ENCODE measurements around the gene MAPK1IP1L. TPM values are rescaled to one million over a fixed set of nuclear protein-coding genes. Genes with fewer than 3 reads are reported as not detected.

MAPK1IP1L gene
- total and polyA plus RNA-seq, 2 of the 13 experiments (the other 11 are each of a cell fraction or from before 2014, with no cell fraction given), result 27.8 to 68.4 TPM

GRCh38 chr14:55026793-55027561 lies 24.5 kb upstream of the MAPK1IP1L start, which contains the start of the genes SOCS4 and WDHD1 (continued):
- peak; percentile 7; the same call in 1 of the 2 replicates for TF ChIP-seq RAD21 (CRISPR knock-in tag; IDR thresholded peaks at IDR 0.05)
- TF ChIP-seq SNAI1 (CRISPR knock-in tag; IDR thresholded peaks at IDR 0.05; ENCODE audit: borderline replicate concordance), result no peak
- no peak for TF ChIP-seq BCLAF1 (IDR thresholded peaks at IDR 0.05)
- peak; percentile 90 for TF ChIP-seq FOXC1 (CRISPR knock-in tag; IDR thresholded peaks at IDR 0.05; ENCODE audit: borderline replicate concordance)
- no peak for TF ChIP-seq HOXA7 (CRISPR knock-in tag; IDR thresholded peaks at IDR 0.05)
- peak; percentile 47; the same call in 1 of the 2 replicates for TF ChIP-seq RFX1 (IDR thresholded peaks at IDR 0.05)
- no peak for TF ChIP-seq NR2F6 (IDR thresholded peaks at IDR 0.05)
- TF ChIP-seq NR2F6 (CRISPR knock-in tag; IDR thresholded peaks at IDR 0.05), result peak; percentile 84
- TF ChIP-seq, protein P1, sequence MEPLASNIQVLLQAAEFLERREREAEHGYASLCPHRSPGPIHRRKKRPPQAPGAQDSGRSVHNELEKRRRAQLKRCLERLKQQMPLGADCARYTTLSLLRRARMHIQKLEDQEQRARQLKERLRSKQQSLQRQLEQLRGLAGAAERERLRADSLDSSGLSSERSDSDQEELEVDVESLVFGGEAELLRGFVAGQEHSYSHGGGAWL (CRISPR knock-in tag; IDR thresholded peaks at IDR 0.05), result peak; percentile 67; the same call in 1 of the 2 replicates
- no peak for TF ChIP-seq ZNF10 (CRISPR knock-in tag; IDR thresholded peaks at IDR 0.05; ENCODE audit: borderline replicate concordance, low read depth)
- peak; percentile 92; the same call in 1 of the 2 replicates for TF ChIP-seq MEIS1 (CRISPR knock-in tag; IDR thresholded peaks at IDR 0.05; ENCODE audit: borderline replicate concordance)
- TF ChIP-seq, protein P2, sequence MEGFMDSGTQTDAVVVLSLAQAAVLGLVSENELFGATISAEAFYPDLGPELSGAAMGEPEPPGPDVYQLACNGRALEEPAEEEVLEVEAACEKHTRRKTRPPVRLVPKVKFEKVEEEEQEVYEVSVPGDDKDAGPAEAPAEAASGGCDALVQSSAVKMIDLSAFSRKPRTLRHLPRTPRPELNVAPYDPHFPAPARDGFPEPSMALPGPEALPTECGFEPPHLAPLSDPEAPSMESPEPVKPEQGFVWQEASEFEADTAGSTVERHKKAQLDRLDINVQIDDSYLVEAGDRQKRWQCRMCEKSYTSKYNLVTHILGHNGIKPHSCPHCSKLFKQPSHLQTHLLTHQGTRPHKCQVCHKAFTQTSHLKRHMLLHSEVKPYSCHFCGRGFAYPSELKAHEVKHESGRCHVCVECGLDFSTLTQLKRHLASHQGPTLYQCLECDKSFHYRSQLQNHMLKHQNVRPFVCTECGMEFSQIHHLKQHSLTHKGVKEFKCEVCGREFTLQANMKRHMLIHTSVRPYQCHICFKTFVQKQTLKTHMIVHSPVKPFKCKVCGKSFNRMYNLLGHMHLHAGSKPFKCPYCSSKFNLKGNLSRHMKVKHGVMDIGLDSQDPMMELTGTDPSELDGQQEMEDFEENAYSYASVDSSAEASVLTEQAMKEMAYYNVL (CRISPR knock-in tag; IDR thresholded peaks at IDR 0.05; ENCODE audit: borderline replicate concordance), result no peak; the same call in 1 of the 2 replicates
- no peak for TF ChIP-seq ZNF333 (CRISPR knock-in tag; IDR thresholded peaks at IDR 0.05; ENCODE audit: borderline replicate concordance)
- no peak for TF ChIP-seq ZNF18 (CRISPR knock-in tag; IDR thresholded peaks at IDR 0.05; ENCODE audit: insufficient replicate concordance)
- no peak; the same call in 1 of the 2 replicates for TF ChIP-seq SRF (IDR thresholded peaks at IDR 0.05; ENCODE audit: low read depth, low read length)
- TF ChIP-seq SALL1 (CRISPR knock-in tag; IDR thresholded peaks at IDR 0.05), result peak; percentile 88

Measured in HepG2 (cell line).